Sigmoid colon (tissue), 4 donors: ENCODE results near the gene NAALADL2.

ENCODE experiments used
- CTCF ChIP-seq, 4 experiments: fragments of 450-650 bp in 3 of 4; fragments of 200-600 bp in 1 of 4; IDR thresholded peaks; one replicate each; pipeline ENCODE4 v1.5.1; 2016 to 2019; ENCODE audit warnings: antibody characterized with exemption in 4 of 4, mild to moderate bottlenecking in 3 of 4, moderate library complexity in 2 of 4
- EP300 ChIP-seq, 4 donors: sonication (generic); formaldehyde crosslinking; IDR thresholded peaks; one replicate each; pipeline ENCODE4 v1.6.1; 2017; ENCODE audit warnings: antibody characterized with exemption in 4 of 4
- POLR2A ChIP-seq, 2 donors: fragments of 450-650 bp; IDR thresholded peaks; one replicate each; pipeline ENCODE4 v1.6.1; 2016; ENCODE audit warnings: antibody characterized with exemption in 2 of 2, mild to moderate bottlenecking in 2 of 2, moderate library complexity in 2 of 2
- POLR2AphosphoS5 ChIP-seq, 4 donors: sonication (generic); formaldehyde crosslinking; IDR thresholded peaks; one replicate each; pipeline ENCODE4 v1.6.1; 2017; ENCODE audit warnings: antibody characterized with exemption in 4 of 4

- TF ChIP-seq CTCF (IDR thresholded peaks at IDR 0.05) (no peak), POLR2A (IDR thresholded peaks at IDR 0.05) (no peak), POLR2AphosphoS5 (IDR thresholded peaks at IDR 0.05) (no peak), EP300 (IDR thresholded peaks at IDR 0.05) (no peak)
Observed at GRCh38 chr3:175728566-175728965, 869.4 kb downstream of the NAALADL2 start.
